Ramos (cell line): ENCODE data around the gene MSMP.

Experiments used
- in situ Hi-C: fragments of 300-500 bp; cut with MboI; formaldehyde crosslinking; loops from one replicate; pipeline ENCODE4 v1.14.3; 2022; ENCODE audit warnings: low sequenced_read_pairs; ENCODE audit not compliant: unreplicated experiment

Gene MSMP

DNA sequence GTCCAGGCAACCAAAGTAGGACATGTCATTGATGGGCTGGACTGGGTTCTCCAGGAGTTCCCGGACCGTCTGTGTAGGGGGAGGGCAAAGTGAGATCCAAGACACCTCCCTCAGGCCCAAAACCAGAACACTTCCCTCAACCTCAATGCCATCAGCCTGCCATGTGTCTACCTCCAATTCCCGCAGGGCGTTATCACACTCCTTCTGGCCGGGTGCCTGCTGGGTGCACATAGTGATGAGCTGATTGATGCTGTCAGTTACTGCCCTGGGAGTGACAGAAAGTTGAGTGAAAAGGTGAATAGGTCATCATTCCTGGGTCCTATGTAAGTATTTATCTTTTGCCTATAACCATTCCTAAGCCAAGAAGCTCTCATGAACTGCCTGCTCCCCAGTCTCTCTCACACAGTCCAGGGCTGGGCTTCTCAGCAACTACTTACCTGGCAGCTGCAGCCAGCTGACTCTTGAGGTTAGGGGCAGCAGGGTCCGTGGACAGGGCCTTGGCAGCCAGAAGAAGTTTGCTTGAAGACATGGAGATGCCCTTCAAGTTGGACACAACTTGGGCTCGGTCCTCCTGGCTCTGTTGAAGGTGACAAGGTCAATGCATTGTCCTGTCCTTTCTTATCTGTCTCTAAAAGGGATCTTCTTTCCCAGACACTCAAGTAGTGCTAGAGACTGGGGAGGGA, 43.1 kb downstream of the MSMP start:
- in situ Hi-C loops, result no loop called here

DNA sequence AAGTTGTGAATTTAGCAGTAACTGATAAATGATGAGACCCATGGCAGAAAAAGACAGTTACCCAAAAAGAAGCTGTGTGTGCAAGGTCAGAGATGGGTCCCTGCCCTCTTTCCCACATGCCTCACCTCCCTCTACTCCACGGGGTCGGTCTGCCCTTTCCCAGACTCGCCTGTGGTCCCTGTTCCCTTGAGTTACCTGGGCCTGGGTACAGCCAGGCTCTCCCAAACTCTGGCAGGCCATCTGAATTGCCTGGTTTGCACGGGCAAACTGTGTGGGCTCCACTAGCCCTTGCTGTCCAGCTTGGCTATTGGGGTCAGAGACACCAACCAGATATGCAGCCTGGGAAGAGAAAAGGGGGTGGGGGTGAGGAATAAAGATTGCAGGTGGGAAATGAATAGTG, 45.9 kb downstream of the MSMP start:
- in situ Hi-C loops, result no loop called here

DNA sequence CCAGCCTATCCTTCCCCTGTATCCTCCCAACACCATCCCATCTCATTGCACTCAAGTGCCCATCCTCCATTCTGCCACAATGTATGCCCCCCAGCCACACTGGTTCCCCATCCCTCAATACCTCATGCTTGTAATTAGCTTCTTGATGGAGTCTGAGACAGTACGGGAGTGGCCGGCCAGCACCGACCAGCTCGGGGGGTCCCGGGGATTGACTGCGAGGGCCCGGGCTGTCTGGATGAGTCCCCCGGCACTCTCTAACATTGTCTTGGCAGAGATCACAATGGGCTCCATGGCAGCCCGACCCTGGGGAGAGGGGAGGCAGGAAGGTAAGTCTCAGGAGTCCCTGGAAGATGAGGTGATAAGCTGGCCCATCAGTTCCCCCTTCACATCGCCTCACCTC, 47.1 kb downstream of the MSMP start:
- in situ Hi-C loops, result no loop called here

DNA sequence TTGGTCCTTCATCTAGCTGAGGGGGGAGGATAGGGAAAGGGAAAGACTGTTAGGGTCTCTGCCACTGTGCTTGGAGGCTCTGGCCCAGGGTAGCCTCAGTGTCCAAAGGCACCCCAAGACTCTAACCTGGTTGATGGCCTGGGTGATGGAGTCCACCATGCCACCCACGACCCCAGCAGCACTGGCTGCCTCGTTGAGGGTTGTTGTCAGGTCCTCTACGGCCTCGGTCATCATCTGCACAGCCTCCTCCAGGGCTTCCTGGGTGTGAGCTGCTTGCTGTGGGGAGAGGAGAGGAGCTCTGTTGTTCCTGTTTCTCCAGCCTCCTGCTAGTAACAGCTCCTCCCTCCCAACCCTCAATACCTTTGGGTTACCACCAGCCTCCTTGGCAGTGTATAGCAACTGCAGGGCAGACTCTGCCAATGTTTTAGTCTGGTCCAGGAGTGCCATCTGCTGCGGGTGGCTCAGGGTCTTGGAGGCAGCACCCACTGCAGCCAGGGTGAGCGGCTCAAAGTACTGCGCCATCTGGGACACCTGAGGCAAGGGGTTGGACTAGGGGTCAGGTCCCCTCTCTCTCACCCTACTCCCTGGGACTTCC, 48.1 kb downstream of the MSMP start:
- in situ Hi-C loops, result no loop called here

DNA sequence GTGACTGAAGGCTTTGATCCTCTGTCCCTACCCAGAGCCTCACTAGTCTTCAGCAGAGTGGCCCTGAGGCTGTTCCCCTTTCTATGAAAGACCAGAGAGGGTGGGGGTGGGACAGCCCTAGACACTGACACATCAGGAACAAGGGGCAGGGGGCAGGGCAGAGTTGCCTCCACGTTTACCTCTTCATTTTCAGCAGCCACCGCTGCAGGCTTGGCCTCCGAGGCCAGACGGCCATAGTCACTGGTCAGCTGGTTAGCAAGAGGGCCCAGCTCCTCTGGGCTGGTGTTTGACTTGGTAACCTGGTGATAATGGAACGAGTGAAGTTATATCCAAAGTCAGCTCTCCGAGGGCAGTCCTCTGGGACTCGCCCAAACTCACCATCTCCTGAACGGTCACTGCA, 48.7 kb downstream of the MSMP start:
- in situ Hi-C loops, result no loop called here

DNA sequence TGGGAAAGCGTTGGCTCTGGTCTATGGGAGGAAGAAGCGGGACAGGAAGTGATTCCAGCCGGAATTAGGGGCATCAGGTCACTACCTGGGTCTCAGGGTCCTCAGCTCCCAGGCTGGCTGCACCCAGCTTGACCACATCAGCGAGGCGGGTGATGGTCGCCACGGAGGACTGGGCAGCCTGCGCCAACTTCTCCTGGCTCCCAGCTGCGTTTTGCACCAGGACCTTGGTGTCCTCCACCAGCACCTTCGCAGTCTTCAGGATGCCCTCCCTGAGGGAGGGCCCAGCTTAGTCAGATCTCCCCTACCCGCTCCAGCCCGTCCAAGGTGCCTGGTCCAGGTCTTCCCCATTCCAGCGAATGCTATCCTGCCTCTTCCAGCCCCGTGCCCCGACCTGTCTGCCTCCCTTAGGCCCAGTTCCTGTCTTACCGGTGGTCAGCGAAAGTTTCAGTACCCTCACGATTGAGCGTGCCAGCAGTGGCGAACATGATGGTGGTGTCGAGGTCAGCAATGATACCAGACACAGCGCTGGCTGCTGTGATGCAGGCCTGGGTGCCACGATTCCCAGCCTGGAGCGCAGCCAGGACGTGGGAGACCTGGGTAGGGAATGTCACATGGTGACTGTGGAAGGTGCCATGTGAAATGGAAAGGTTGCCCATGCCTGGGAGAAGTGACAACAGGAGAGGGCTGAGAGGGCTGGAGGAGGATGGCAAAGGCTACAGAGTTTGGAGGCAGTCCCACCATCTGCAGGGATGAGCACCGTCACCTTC, 50.0 kb downstream of the MSMP start:
- in situ Hi-C loops, result no loop called here
